GM19324 (cell line): ENCODE data around the gene YTHDF2.
"Not testable (repeated sequence)": the region's sequence is repeated elsewhere in the genome, so short reads cannot be mapped to it uniquely, and the experiment has no call there.

Experiments used
- ATAC-seq: cut with Tn5 transposase; IDR thresholded peaks from one replicate; pipeline ENCODE4 v1.9.1; 2021; ENCODE audit warnings: mild to moderate bottlenecking, moderate library complexity; ENCODE audit not compliant: unreplicated experiment, low FRiP score

YTHDF2 gene

DNA sequence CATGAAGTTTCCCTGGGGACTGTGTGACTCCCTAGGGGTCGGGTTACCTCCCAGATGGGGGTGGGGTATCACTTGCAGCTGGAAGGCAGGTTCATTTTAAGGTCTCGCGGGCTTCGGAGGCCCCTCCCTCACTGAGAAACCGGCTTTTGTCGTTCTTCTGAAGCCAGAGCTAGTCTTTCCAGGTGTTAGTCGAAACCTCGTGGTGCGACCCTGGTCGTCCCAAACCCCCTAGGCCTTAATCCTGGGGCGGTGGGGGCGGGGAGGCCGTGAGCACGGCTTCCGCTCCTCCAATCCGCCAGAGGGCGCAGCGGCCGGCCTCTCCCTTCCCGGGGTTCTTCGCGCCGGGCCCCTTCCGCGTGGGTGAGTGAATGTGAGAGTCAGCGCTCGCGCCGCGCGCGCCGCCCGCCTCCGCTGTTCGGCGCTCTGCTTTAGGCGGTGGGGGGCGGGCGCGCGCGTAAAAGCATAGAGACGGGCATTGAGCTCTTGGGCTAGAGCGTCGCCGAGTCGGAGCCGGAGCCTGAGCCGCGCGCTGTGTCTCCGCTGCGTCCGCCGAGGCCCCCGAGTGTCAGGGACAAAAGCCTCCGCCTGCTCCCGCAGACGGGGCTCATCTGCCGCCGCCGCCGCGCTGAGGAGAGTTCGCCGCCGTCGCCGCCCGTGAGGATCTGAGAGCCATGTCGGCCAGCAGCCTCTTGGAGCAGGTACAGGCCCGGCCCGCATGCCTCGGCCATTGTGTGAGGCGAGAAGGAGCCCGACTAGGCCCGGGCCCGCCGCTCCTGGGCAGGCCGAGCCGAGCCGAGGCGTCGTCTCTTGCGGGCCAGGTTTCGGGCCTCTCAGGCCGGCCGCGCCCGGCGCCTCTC lies at the start of gene YTHDF2:
Gene YTHDF2 (plus strand): TSS at position 491 of the 857 bp plus-strand sequence. CDS start 181 bp downstream, at position 672.
- ATAC-seq, result peak; percentile 97

DNA sequence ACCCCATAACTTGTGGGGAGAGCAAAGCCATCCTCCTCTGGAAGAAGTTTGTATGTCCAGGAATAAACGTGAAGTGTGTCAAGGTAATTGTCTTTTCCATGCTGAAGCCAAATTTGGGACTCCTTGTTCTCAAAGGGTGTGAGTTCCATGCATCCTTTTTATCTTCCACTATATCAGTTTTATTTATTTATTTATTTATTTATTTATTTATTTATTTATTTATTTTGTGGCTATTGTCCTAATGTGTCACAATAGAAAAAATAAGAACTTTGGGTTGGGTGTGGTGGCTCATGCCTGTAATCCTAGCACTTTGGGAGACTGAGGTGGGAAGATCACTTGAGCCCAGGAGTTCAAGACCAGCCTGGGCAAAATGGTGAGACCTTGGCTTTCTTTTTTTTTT lies 45.1 kb upstream of the YTHDF2 start:
- not testable (repeated sequence) for ATAC-seq

DNA sequence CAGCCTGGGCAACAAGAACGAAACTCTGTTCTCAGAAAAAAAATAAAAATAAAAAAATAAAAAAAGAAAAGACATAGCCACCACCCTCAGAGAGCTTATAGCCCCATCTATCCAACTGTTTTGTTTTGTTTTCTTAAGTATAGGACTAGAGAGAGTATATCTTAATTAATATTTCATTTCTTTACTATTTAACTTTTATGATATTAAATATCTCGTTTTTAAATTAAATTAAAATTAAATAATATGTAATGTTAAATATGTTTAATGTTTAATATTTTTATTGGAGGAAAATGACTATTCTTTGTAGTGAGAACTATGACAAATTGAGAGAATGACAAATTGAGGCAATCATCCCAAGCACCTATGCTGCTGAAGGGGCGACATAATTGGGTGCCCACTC lies 33.1 kb upstream of the YTHDF2 start:
- ATAC-seq, result no peak

DNA sequence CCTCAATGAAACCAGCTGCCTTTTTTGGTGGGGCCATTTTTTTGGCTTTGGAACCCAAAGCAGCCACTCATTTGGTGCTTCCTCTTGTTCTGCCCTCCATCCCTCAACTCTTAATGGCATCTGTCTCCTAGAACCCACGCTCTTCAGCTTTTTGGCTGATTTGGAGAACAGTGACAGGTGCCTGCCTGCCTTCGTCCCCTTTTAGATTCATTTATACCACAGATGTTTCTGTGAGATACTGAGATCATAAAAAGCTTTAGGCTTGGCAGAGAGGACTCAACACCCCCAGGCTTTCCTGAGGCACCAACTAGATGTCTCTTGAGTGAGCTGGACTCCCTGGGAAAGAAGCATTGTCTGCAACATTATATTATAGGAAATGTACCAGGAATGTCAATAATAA lies 20.4 kb upstream of the YTHDF2 start:
- no peak for ATAC-seq

DNA sequence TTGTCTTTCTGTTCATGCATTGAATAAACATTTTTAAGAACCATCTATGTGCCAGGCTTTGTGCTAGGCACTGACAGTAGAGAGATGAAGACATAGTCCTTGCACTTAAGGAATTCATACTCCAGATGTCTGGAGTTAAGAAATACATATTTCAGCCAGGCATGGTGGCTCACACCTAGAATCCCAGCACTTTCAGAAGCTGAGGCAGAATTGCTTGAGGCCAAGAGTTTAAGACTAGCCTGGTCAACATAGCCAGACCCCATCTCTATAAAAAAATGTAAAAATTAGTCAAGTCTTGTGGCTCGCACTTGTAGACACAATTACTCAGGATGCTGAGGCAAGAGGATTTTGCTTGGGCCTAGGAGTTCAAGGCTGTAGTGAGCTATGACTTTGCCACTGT lies 18.6 kb upstream of the YTHDF2 start:
- ATAC-seq, result no peak

DNA sequence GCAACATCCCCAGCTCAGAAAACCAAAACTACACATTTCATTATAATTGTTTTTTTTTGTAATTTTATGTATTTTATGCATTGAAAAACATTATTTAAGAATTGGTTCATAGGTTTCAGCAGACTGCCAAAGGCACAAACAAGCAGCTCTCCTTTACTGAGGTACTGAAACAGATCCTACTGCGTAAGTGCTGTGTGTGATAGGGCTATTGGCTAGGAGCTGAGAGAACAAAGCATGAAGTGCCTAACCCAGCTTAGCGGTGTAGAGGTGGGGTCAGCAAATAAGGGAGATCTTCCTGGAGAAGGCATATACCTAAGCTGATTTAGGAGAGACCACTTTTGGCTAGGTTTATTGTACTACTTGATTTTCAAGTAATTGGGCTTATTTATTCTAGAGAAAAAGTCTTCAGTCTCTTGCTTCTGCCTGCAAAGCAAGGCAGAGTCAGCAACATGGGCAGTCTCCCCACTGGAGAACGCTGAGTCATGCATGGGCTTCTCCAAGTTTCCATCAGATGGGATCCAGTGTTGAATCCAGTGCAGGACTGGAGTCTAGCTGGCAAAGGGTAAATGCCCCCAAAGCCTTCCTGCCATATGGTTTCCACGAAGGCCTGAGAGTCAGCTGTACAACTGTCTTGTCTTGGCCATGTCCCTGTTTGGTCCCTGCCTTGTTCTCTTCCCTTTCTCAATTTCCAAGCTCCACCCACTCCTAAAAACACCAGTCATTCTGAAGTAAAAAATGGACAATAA lies 18.0 kb upstream of the YTHDF2 start:
- no peak for ATAC-seq

DNA sequence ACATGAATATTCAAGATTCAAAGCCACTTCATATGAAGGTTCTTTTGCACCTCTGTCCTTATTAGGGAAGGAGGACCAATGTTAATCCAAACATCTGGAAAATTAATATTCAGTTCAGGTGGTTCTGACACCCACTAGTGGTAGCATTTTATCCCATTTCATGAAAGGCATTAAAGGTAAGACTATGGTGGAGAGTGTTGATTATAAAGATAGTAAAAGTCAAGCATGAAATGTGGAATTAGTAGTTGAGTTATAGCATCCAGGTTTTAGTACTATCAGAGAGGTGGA lies 17.5 kb upstream of the YTHDF2 start:
- ATAC-seq, result no peak

DNA sequence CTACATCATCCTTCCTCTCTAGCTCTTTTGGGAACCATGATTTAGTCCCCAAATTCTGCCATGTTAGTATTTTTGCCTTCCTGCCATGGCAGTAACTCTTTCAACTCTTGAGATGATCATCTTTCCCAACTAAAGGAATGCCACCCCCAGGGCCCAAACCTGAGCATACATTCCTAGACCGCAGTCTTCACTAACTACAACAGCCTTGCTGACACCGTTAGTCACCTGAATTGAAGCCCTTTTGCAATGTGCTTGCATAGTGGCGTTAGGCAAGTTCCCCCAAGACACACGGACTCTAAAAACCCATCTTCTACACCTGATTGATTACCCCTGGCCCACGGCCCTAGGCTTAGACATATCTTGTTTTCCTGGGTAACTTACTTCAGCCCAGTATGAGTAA lies 16.4 kb upstream of the YTHDF2 start:
- no peak for ATAC-seq

DNA sequence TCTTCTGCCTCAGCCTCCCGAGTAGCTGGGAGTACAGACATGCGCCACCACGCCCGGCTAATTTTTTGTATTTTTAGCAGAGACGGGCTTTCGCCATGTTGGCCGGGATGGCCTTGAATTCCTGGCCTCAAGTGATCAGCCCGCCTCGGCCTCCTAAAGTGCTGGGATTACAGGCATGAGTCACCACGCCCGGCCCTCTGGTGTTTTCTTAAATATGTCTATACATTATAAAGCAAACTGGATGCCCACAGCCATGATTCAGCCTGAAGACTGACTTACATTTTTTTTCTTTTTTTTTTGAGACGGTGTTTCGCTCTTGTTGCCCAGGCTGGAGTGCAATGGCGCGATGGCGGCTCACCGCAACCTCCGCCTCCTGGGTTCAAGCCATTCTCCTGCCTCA lies 14.8 kb upstream of the YTHDF2 start:
- not testable (repeated sequence) for ATAC-seq

DNA sequence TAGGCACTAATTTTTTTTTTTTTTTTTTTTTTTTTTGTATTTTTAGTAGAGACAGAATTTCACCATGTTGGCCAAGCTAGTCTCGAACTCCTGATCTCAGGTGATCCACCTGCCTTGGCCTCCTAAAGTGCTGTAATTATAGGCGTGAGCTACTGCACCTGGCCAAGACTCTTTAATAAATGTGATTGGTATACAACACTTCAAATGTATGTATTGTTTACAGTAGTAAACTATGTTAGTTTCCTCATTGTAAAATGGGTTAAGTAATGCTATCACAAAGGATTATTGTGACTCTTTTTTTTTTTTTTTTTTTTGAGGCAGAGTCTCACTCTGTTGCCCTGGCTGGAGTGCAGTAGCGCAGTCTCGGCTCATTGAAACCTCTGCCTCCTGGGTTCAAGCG lies 11.4 kb upstream of the YTHDF2 start:
- not testable (repeated sequence) for ATAC-seq

DNA sequence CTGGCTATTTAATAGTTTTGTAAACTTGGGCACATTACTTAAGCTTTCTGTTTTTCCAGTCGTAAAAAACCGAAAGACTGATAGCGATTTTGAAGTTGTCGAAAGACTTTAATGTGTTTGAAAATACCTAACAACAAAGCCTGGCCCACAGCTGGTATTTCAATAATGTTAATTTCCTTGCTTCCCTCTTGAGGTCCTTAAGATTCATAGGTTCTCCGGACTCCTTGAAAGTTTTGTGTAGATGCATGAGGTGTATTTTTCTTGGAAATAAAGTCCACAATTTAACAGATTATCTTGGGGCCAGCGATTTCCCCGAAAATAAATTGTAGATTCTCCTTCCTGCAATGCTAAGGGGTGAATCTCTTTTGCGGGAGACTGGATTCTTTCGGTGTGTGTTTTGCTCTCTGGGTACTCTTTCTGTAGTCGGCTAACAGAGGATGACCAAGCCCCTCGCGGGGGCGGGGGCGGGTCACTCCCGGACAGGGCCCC lies 735 bp upstream of the YTHDF2 start:
- ATAC-seq, result no peak

DNA sequence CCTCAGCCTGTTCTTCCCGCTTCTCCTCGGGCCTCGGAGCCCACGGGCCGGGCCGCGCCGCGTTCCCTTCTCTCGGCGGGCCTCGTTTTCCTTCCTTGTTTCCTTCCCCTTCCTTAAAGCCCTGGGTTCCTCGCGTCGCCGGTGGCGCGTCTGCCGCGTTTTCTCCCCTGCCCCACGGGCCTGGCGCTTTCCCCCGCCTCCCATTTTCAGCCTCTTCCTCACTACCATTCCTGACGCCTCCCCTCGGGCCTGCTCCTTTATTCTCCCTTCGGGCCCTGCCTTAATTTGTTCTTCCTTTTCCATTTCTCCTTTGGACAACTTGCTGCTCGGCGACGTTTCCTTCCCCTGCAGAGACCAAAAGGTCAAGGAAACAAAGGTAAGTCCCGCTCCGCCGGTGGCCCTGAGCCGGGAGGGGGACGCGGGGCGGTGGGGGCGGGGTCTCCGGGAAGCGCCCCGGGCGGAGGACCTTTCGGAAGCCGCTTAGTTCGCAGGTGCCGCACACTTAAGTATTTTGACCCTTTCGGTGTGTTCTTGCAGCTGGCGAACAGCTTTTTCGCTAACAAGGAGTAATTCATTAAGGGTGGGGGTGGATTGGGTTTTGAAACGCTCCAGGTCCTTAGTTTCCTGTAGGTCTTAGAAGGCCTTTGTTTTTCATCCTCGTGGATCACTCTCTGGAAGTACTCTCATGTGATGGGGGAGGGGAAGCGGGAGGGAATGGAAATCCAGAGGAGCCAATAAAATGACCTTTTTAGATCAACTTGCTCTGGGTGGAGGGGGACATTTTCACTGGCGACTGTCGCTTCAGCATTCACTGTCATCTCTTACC lies 780 bp downstream of the YTHDF2 start:
- ATAC-seq, result peak; percentile 6

DNA sequence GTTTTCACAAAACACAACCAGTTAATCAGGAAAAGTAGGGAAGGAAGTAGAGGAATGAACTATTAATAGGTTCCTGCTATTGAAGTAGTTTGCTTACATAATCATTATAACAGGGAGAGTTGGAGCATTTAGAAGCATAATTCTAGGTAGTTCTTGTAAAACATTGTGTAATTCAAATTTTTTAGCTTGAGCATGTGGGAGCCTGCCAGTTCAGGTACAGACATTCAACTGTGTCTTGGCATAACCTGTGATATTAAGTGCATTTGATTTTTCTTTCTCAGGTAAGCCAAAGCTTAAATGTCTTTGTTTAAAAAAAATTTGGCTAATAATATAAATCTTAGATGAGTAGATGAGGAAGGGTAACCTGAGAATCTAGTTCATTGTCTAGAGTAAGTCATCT lies 3.4 kb downstream of the YTHDF2 start:
- no peak for ATAC-seq

DNA sequence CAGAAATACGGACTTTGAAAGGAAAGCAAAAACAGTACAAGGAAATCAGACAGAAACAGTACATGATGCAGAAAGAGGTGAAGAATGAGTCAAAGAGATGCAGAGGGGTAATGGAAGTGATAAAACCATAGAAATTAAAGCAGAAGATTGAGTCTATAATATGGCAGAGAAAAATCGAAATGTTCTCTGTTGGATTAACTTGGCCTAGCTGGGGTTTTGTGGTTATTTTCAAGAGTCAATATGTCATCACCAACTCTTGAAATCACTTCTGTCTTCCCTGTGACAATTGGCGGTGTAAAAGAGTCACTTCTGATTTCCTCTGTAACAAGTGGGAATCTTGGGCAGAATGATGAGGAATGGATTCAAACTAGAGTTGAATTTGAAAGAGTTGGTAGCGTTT lies 7.4 kb downstream of the YTHDF2 start:
- ATAC-seq, result no peak

DNA sequence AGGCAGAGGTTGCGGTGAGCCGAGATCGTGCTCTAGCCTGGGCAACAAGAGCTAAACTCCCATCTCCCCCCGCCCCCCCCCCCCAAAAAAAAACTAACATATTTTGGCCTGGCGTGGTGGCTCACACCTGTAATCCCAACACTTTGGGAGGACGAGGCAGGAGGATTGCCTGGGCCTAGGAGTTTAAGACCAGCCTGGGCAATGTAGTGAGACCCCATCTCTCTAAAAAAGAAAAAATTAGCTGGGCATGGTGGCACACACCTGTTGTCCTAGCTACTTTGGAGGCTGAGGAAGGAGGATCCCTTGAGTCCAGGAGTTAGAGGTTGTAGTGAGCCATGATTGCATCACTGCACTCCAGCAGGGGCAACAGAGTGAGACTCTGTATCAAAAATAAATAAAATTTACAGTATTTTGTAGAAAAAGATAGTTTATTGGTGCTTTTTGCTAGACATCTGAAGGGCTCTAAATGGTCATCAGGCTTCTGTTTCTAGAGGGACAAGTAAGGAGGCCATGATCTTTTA lies 9.0 kb downstream of the YTHDF2 start:
- no peak for ATAC-seq

DNA sequence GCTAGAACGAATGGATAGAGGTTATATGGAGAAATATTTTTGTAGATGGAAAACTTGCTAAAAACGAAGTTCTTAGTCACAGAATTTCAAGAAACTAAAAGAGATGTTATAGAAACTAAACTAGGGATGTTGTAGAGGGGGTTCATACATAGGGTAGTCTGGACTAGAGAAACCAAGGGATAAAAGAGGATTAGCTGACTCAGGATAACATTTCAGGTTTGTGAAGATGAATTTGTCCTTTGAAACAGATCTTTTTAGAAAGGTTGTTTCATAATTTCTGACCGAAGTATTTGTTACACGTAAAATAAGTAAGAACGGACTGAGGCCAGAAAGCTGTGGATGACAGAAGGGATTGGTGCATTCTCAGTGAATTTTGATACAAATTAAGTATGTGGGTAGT lies 13.6 kb downstream of the YTHDF2 start:
- ATAC-seq, result no peak

DNA sequence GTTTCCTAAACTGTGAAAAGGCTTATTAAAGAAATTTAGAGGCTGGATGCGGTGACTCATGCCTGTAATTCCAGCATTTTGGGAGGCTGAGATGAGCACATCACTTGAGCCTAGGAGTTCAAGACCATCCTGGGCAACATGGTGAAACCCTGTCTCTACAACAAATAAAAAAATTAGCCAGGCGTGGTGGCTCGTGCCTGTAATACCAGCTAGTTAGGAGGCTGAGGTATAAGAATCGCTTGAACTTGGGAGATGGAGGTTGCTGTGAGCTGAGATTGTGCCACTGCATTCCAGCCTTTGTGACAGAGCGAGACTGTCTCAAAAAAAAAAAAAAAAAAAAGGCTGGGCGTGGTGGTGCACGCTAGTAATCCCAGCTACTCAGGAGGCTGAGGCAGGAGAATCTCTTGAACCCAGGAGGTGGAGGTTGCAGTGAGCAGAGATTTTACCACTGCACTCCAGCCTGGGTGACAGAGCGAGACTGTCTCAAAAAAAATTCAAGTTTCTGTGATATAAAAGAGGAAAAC lies 14.1 kb downstream of the YTHDF2 start:
- ATAC-seq, result not testable (repeated sequence)

DNA sequence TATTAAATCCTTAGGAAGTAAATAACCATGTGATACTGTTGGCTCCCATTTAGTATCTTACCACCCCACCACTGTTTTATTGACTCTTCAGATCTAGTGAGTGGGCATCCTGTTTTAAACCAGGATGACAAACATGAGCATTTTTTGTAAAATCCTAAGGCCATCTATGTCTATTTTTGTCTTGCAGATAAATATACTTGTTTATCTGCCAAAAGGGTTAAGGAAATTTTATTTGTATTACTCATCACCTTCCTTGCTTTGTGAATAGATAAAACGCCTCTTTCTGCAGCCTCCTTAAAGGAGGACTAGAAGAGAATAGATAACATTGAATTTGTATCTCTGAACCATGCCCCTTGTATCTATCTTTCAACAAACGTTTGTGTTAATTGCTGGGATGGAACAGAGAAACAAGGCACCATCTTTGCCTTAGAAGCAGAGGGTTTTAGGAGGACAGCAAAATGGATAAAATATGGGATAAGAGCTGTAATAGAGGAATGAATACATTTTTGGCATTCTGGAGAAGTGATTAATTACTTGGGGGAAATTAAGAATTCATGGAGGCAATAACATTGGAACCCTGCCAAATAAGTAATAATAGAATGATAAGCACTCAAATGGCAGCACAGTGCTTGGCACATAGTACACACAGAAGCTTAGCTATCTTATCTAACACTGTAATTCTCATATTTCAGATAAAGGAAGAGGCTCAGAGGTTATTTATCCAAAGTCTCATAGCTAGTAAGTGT lies 14.7 kb downstream of the YTHDF2 start:
- no peak for ATAC-seq

DNA sequence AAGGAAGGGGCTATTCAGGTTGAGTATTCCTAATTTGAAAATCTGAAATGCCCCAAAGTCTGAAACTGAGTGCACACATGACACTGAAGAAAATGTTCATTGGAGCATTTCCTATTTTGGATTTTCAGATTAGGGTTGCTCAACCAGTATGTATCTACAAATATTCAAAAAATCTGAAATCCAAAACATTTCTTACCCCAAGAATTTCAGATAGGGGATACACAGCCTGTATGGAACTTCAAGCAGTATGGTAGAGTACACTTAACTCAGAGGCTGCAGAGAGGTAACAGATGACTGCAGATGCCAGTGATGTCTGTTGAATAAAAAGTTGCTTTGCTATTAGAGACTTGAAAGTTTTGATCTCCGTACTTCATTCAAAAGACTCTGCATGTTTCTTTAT lies 19.0 kb downstream of the YTHDF2 start:
- ATAC-seq, result no peak

DNA sequence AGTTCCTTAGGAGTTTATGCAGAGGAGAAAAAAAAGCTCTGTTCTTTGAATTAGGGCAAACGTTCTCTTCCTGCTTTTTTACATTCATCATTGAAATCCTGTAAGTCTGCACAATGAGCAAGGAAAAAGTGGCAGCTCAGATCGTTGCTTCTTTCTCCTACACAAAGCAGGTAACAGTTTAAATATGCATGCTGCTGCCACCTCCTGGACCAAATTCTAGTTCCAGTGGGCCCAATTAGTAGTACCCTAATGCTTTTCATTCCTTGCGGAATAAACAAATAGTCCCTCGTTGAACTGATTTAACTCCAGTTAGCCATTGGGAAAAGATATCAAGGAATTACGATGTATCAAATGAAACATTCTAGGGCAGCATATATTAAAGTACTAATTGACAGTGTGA lies 20.1 kb downstream of the YTHDF2 start:
- no peak for ATAC-seq
